ENCODE results near the gene TMED1.

TMED1 gene

GRCh38 chr19:10831987-10832938, 3.7 kb downstream of the TMED1 start:
- DNase-seq (ENCODE audit: low spot score), result no peak

GRCh38 chr19:10830931-10831779, 4.9 kb downstream of the TMED1 start:
- no peak for DNase-seq (ENCODE audit: low spot score)

- DNase-seq (ENCODE audit: low spot score), result no peak
Measured at GRCh38 chr19:10830370-10830769, 5.6 kb downstream of the TMED1 start.

- DNase-seq (ENCODE audit: low spot score), result no peak
Measured at GRCh38 chr19:10829967-10830366, 6.0 kb downstream of the TMED1 start.

- no peak for DNase-seq (ENCODE audit: low spot score)
Measured at GRCh38 chr19:10828981-10829821, 6.8 kb downstream of the TMED1 start.

GRCh38 chr19:10826846-10827245, 9.2 kb downstream of the TMED1 start:
- no peak for DNase-seq (ENCODE audit: low spot score)

- DNase-seq (ENCODE audit: low spot score), result no peak
Measured at GRCh38 chr19:10826231-10826630, 9.8 kb downstream of the TMED1 start.

GRCh38 chr19:10823690-10824089, 12.3 kb downstream of the TMED1 start:
- DNase-seq (ENCODE audit: low spot score), result no peak

- DNase-seq (ENCODE audit: low spot score), result no peak
Measured at GRCh38 chr19:10820173-10820572, 15.8 kb downstream of the TMED1 start.

- no peak for DNase-seq (ENCODE audit: low spot score)
Measured at GRCh38 chr19:10819124-10820060, 16.6 kb downstream of the TMED1 start.

- DNase-seq (ENCODE audit: low spot score), result no peak
Measured at GRCh38 chr19:10818301-10819123, 17.5 kb downstream of the TMED1 start.

GRCh38 chr19:10817291-10818038, 18.5 kb downstream of the TMED1 start:
- DNase-seq (ENCODE audit: low spot score), result no peak

- no peak for DNase-seq (ENCODE audit: low spot score)
Measured at GRCh38 chr19:10816691-10817090, 19.3 kb downstream of the TMED1 start.

- DNase-seq (ENCODE audit: low spot score), result no peak
Measured at GRCh38 chr19:10815969-10816644, 19.9 kb downstream of the TMED1 start.

- no peak for DNase-seq (ENCODE audit: low spot score)
Measured at GRCh38 chr19:10815007-10815536, 20.9 kb downstream of the TMED1 start.

GRCh38 chr19:10812902-10813404, 23.1 kb downstream of the TMED1 start:
- peak; percentile 60 for DNase-seq (ENCODE audit: low spot score)

- no peak for DNase-seq (ENCODE audit: low spot score)
Measured at GRCh38 chr19:10812196-10812595, 23.8 kb downstream of the TMED1 start.

Measured in Ammon's horn (tissue), 1 donor.